ENCODE measurements around the gene MRPL16. TPM values are rescaled to one million over a fixed set of nuclear protein-coding genes. Genes with fewer than 3 reads are reported as not detected.
A peak's percentile ranks its signal among the peaks of the same experiment; 100 is the strongest.
"Not testable (repeated sequence)": the region's sequence is repeated elsewhere in the genome, so short reads cannot be mapped to it uniquely, and the experiment has no call there.

The MRPL16 gene
- total and polyA plus RNA-seq, 4 donors, result 38.2 to 54.1 (median 40.2) TPM

DNA sequence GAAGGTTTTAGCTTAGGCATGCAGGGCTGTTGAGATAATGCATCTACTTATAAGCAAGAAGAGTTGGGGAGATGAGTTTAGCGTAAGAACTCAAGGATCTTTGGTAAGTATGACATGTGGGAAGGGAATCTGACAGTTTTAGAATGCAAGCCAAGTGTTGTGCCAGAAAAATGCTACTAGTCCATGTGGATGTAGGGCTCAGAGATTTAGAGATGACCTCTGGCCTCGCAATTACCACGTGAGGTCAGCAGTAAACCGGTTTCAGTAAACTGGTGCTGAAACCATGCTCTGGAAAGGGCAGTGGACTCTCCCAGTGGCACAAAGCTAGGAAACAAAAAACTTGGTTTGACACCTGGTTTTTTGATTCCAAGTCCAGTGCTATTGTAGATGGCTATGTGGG, 18.9 kb downstream of the MRPL16 start:
- no peak for ATAC-seq (ENCODE audit: insufficient read depth, low FRiP score)
- peak overlapping the region in 1 of 2 donors; percentile 46 for H3K27ac ChIP-seq (ENCODE audit: low read depth in 1 of 2, low read length in 1 of 2)
- TF ChIP-seq, protein P1, sequence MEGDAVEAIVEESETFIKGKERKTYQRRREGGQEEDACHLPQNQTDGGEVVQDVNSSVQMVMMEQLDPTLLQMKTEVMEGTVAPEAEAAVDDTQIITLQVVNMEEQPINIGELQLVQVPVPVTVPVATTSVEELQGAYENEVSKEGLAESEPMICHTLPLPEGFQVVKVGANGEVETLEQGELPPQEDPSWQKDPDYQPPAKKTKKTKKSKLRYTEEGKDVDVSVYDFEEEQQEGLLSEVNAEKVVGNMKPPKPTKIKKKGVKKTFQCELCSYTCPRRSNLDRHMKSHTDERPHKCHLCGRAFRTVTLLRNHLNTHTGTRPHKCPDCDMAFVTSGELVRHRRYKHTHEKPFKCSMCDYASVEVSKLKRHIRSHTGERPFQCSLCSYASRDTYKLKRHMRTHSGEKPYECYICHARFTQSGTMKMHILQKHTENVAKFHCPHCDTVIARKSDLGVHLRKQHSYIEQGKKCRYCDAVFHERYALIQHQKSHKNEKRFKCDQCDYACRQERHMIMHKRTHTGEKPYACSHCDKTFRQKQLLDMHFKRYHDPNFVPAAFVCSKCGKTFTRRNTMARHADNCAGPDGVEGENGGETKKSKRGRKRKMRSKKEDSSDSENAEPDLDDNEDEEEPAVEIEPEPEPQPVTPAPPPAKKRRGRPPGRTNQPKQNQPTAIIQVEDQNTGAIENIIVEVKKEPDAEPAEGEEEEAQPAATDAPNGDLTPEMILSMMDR (IDR thresholded peaks at IDR 0.05; ENCODE audit: control extremely low read depth, extremely low read depth), result no peak
- peaks cover 3 to 13% (median 9%) of the 10 kb centered on the region in 5 donors for H3K4me1 ChIP-seq (ENCODE audit: control insufficient read depth in 5 of 5, insufficient read depth in 5 of 5, low read length in 5 of 5)
- no peaks in the 10 kb centered on the region for H3K9me3 ChIP-seq (ENCODE audit: control insufficient read depth in 4 of 4, insufficient read depth in 3 of 4, low read length in 3 of 4)
- 89 to 95% methylated on average over 4 of the region's 4 CpGs for WGBS, 2 donors
- H3K4me3 ChIP-seq, result no peak overlapping the region
- no peak for DNase-seq
- H3K27me3 ChIP-seq (ENCODE audit: control insufficient read depth in 3 of 3, insufficient read depth in 3 of 3, low read length in 2 of 3), result no peaks in the 10 kb centered on the region
- peaks cover 0 to 51% (median 10%) of the 10 kb centered on the region in 4 donors for H3K36me3 ChIP-seq (ENCODE audit: control insufficient read depth in 4 of 4, insufficient read depth in 4 of 4, low read length in 4 of 4)
- H3K9ac ChIP-seq (ENCODE audit: insufficient read depth in 1 of 2, low read length in 2 of 2), result no peak overlapping the region

DNA sequence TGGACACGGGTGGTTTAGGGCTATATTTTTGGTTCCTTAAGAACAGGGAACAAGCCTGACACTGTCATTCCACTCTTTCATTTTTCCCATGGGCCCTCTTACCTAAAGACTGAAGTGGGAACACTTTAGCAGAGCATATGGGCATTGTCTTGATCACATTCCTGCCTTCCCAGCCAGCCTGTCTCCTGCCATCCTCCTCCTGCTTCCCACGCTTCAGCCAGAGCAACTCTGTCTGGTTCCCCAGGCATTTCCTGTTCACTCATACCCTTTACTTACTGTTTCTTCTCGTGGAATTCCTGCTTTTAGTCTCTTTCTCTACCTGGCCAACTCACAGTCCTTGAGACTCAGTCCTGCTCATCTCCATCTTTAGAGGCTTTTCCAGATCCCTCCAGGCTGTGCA, 22.8 kb downstream of the MRPL16 start:
- Histone ChIP-seq H3K9me3 (ENCODE audit: control insufficient read depth in 4 of 4, insufficient read depth in 3 of 4, low read length in 3 of 4) (no peaks in the 10 kb centered on the region), H3K9ac (ENCODE audit: insufficient read depth in 1 of 2, low read length in 2 of 2) (no peak overlapping the region), H3K27me3 (ENCODE audit: control insufficient read depth in 3 of 3, insufficient read depth in 3 of 3, low read length in 2 of 3) (no peaks in the 10 kb centered on the region), H3K27ac (ENCODE audit: low read depth in 1 of 2, low read length in 1 of 2) (peak overlapping the region in 1 of 2 donors; percentile 42), H3K4me1 (ENCODE audit: control insufficient read depth in 5 of 5, insufficient read depth in 5 of 5, low read length in 5 of 5) (peaks cover 5 to 16% (median 9%) of the 10 kb centered on the region in 5 donors), H3K4me3 (no peak overlapping the region), H3K36me3 (ENCODE audit: control insufficient read depth in 4 of 4, insufficient read depth in 4 of 4, low read length in 4 of 4) (peaks cover 0 to 23% (median 8%) of the 10 kb centered on the region in 4 donors)
- TF ChIP-seq, protein P1 (IDR thresholded peaks at IDR 0.05; ENCODE audit: control extremely low read depth, extremely low read depth), result no peak
- WGBS, 2 donors, result 49 to 70% methylated on average over 3 of the region's 3 CpGs
- DNase-seq (peak in 1 of 3 donors; percentile 13), ATAC-seq (ENCODE audit: insufficient read depth, low FRiP score) (no peak)

DNA sequence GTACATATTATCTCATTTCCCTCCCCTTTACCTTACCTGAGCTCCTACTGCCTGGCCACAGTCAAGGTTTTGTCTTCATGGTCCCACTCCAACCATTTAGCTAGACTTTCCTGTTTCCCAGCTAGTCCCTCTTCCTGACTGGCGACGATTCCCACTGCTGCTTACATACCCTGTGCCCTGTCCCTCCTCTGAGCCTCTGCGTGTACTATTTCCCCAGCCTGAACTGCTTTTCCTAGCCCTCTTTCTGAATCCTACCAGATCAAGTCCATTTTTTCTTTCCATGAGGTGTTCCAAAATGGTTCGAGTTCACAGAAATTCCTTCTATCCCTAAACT, 23.4 kb downstream of the MRPL16 start:
- Histone ChIP-seq H3K4me3 (no peak overlapping the region), H3K27me3 (ENCODE audit: control insufficient read depth in 3 of 3, insufficient read depth in 3 of 3, low read length in 2 of 3) (no peaks in the 10 kb centered on the region), H3K36me3 (ENCODE audit: control insufficient read depth in 4 of 4, insufficient read depth in 4 of 4, low read length in 4 of 4) (peaks cover 0 to 19% (median 7%) of the 10 kb centered on the region in 4 donors), H3K4me1 (ENCODE audit: control insufficient read depth in 5 of 5, insufficient read depth in 5 of 5, low read length in 5 of 5) (peaks cover 5 to 16% (median 9%) of the 10 kb centered on the region in 5 donors), H3K27ac (ENCODE audit: low read depth in 1 of 2, low read length in 1 of 2) (peak overlapping the region in 1 of 2 donors; percentile 81), H3K9me3 (ENCODE audit: control insufficient read depth in 4 of 4, insufficient read depth in 3 of 4, low read length in 3 of 4) (no peaks in the 10 kb centered on the region), H3K9ac (ENCODE audit: insufficient read depth in 1 of 2, low read length in 2 of 2) (no peak overlapping the region)
- 59 to 88% methylated on average over 4 of the region's 4 CpGs for WGBS, 2 donors
- ATAC-seq (ENCODE audit: insufficient read depth, low FRiP score) (no peak), DNase-seq (no peak)
- TF ChIP-seq, protein P1 (IDR thresholded peaks at IDR 0.05; ENCODE audit: control extremely low read depth, extremely low read depth), result no peak

- ATAC-seq (ENCODE audit: insufficient read depth, low FRiP score), result no peak
- H3K4me3 ChIP-seq, result no peak overlapping the region
- TF ChIP-seq, protein P1 (IDR thresholded peaks at IDR 0.05; ENCODE audit: control extremely low read depth, extremely low read depth), result no peak
- 89 to 91% methylated on average over 4 of the region's 4 CpGs for WGBS, 2 donors
- no peaks in the 10 kb centered on the region for H3K27me3 ChIP-seq (ENCODE audit: control insufficient read depth in 3 of 3, insufficient read depth in 3 of 3, low read length in 2 of 3)
- peaks cover 0 to 12% (median 4%) of the 10 kb centered on the region in 4 donors for H3K36me3 ChIP-seq (ENCODE audit: control insufficient read depth in 4 of 4, insufficient read depth in 4 of 4, low read length in 4 of 4)
- no peak for DNase-seq
- no peak overlapping the region for H3K9ac ChIP-seq (ENCODE audit: insufficient read depth in 1 of 2, low read length in 2 of 2)
- peaks cover 5 to 16% (median 9%) of the 10 kb centered on the region in 5 donors for H3K4me1 ChIP-seq (ENCODE audit: control insufficient read depth in 5 of 5, insufficient read depth in 5 of 5, low read length in 5 of 5)
- H3K27ac ChIP-seq (ENCODE audit: low read depth in 1 of 2, low read length in 1 of 2), result peak overlapping the region in 1 of 2 donors; percentile 37
- H3K9me3 ChIP-seq (ENCODE audit: control insufficient read depth in 4 of 4, insufficient read depth in 3 of 4, low read length in 3 of 4), result no peaks in the 10 kb centered on the region
Measured at GRCh38 chr11:59785818-59786217, 24.8 kb downstream of the MRPL16 start.

DNA sequence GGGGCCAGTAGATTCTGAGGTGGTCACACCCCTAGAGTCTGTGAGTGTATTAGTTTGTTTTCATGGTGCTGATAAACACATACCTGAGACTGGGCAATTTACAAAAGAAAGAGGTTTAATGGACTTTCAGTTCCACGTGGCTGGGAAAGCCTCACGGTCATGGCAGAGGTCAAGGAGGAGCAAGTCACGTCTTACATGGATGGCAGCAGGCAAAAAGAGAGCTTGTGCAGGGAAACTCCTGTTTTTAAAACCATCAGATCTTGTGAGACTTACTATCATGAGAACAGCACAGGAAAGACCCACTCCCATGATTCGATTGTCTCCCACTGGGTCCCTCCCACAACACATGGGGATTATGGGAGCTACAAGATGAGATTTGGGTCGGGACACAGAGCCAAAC, 26.1 kb downstream of the MRPL16 start:
- ATAC-seq (ENCODE audit: insufficient read depth, low FRiP score); H3K27ac ChIP-seq (ENCODE audit: low read depth in 1 of 2, low read length in 1 of 2); H3K9ac ChIP-seq (ENCODE audit: insufficient read depth in 1 of 2, low read length in 2 of 2); H3K4me3 ChIP-seq; DNase-seq; H3K27me3 ChIP-seq (ENCODE audit: control insufficient read depth in 3 of 3, insufficient read depth in 3 of 3, low read length in 2 of 3); H3K9me3 ChIP-seq (ENCODE audit: control insufficient read depth in 4 of 4, insufficient read depth in 3 of 4, low read length in 3 of 4): not testable (repeated sequence)
- 90 to 91% methylated on average over 5 of the region's 5 CpGs for WGBS, 2 donors
- Histone ChIP-seq H3K4me1 (ENCODE audit: control insufficient read depth in 5 of 5, insufficient read depth in 5 of 5, low read length in 5 of 5) (peaks cover 5 to 17% (median 9%) of the 10 kb centered on the region in 5 donors), H3K36me3 (ENCODE audit: control insufficient read depth in 4 of 4, insufficient read depth in 4 of 4, low read length in 4 of 4) (peaks cover 0 to 11% (median 2%) of the 10 kb centered on the region in 4 donors)

All from lung (tissue), 12 donors.